Skeletal muscle tissue (tissue), 4 donors: ENCODE data around the gene AKAP7. TPM values are rescaled to one million over a fixed set of nuclear protein-coding genes. Genes with fewer than 3 reads are reported as not detected.
"Not testable (repeated sequence)": the region's sequence is repeated elsewhere in the genome, so short reads cannot be mapped to it uniquely, and the experiment has no call there.

Experiments used
- H3K27ac ChIP-seq: one replicate; pipeline ENCODE4 v1.7.0; 2013; ENCODE audit warnings: mild to moderate bottlenecking, low read depth, low read length, inconsistent platforms
- H3K27me3 ChIP-seq, 3 donors: one replicate each; pipeline ENCODE4 v1.7.0; 2013; ENCODE audit warnings: low read length in 3 of 3; ENCODE audit not compliant: control insufficient read depth in 3 of 3, insufficient read depth in 3 of 3
- H3K36me3 ChIP-seq, 3 donors: one replicate each; pipeline ENCODE4 v1.7.0; 2013; ENCODE audit warnings: low read length in 3 of 3; ENCODE audit not compliant: control insufficient read depth in 3 of 3, insufficient read depth in 3 of 3
- H3K4me1 ChIP-seq, 3 donors: one replicate each; pipeline ENCODE4 v1.7.0; 2013; ENCODE audit warnings: low read length in 3 of 3, mild to moderate bottlenecking in 3 of 3; ENCODE audit not compliant: control insufficient read depth in 3 of 3, insufficient read depth in 3 of 3
- H3K4me3 ChIP-seq, 3 donors: one replicate each; pipeline ENCODE4 v1.7.0; 2013; ENCODE audit warnings: low read length in 3 of 3
- H3K9ac ChIP-seq, 3 donors: one replicate each; pipeline ENCODE4 v1.7.0; 2013; ENCODE audit warnings: low read length in 3 of 3, mild to moderate bottlenecking in 3 of 3, moderate library complexity in 2 of 3, low read depth in 1 of 3
- H3K9me3 ChIP-seq, 3 donors: one replicate each; pipeline ENCODE4 v1.7.0; 2013; ENCODE audit warnings: low read length in 3 of 3; ENCODE audit not compliant: control insufficient read depth in 3 of 3
- total RNA-seq: library from RNA; depleted of rRNA; stranded (reverse); fragments of >200 nt; gene quantifications from one replicate; pipeline ENCODE4 v1.2.3, GENCODE V29; 2014
- donor health status: Osteomylitis.

The AKAP7 gene
- total RNA-seq, 1 donor from 2014 or later, result 43.3 TPM

DNA sequence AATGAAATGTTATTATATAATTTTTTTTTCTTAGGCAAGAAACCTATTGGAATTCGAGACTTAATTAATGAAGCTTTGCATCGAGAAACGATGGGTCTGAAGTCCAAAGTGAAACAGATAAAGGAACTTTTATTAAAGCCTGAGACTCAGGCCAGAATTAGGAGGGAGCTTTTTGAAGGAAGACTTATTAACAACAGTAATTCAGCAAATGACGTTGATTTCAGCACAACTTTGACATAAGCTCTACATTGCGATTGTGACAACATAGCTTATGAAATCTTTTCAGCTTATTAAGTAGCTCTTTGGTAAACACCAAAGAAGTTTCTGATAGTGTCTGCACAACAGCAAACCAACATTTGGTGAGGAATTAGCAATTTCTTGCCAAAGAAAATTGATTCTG lies 147.1 kb downstream of the AKAP7 start:
- no peaks in the 10 kb centered on the region for H3K9me3 ChIP-seq
- no peaks in the 10 kb centered on the region for H3K4me1 ChIP-seq
- no peak overlapping the region for H3K9ac ChIP-seq
- H3K36me3 ChIP-seq, result peaks cover 0 to 2% (median 0%) of the 10 kb centered on the region in 3 donors
- no peaks in the 10 kb centered on the region for H3K27me3 ChIP-seq
- H3K27ac ChIP-seq, result no peak overlapping the region
- H3K4me3 ChIP-seq, result no peak overlapping the region

- peaks cover 0 to 2% (median 0%) of the 10 kb centered on the region in 3 donors for H3K36me3 ChIP-seq
- H3K4me1 ChIP-seq, result no peaks in the 10 kb centered on the region
- no peak overlapping the region for H3K9ac ChIP-seq
- no peaks in the 10 kb centered on the region for H3K9me3 ChIP-seq
- no peaks in the 10 kb centered on the region for H3K27me3 ChIP-seq
- H3K27ac ChIP-seq, result no peak overlapping the region
- H3K4me3 ChIP-seq, result no peak overlapping the region
These were observed 148.4 kb downstream of the AKAP7 start for GRCh38 chr6:131283466-131284175.

- Histone ChIP-seq H3K4me1 (no peaks in the 10 kb centered on the region), H3K4me3 (no peak overlapping the region), H3K27me3 (no peaks in the 10 kb centered on the region), H3K36me3 (peaks cover 0 to 2% (median 0%) of the 10 kb centered on the region in 3 donors), H3K9ac (no peak overlapping the region), H3K9me3 (no peaks in the 10 kb centered on the region), H3K27ac (no peak overlapping the region)
These were observed 150.3 kb downstream of the AKAP7 start for GRCh38 chr6:131285548-131285947.

DNA sequence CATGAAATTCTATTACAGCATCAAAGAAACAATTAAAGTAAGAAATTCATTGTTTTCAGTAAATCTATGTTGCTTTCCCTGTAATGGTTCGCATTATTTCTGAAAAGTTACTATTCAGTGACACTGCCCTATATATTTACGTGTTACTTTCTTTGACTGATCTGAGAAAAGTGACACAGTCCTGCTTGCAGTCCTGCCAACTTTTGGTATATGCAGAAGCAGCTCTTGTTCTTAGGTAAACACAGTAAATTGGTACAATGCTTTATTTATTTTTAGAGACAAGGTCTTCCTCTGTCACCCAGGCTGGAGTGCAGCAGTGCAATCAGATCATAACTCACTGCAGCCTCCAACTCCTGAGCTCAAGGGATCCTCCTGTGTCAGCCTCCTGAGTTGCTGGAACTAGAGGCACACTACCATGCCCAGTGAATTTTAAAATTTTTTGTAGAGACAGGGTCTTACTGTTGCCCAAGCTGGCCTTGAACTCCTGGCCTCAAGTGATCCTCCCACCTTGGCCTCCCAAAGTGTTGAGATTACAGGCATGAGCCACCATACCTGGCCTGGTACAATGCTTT lies 151.3 kb downstream of the AKAP7 start:
- no peak overlapping the region for H3K27ac ChIP-seq
- H3K9ac ChIP-seq, result no peak overlapping the region
- no peaks in the 10 kb centered on the region for H3K27me3 ChIP-seq
- H3K36me3 ChIP-seq, result peaks cover 0 to 2% (median 0%) of the 10 kb centered on the region in 3 donors
- no peak overlapping the region for H3K4me3 ChIP-seq
- H3K4me1 ChIP-seq, result no peaks in the 10 kb centered on the region
- no peaks in the 10 kb centered on the region for H3K9me3 ChIP-seq

DNA sequence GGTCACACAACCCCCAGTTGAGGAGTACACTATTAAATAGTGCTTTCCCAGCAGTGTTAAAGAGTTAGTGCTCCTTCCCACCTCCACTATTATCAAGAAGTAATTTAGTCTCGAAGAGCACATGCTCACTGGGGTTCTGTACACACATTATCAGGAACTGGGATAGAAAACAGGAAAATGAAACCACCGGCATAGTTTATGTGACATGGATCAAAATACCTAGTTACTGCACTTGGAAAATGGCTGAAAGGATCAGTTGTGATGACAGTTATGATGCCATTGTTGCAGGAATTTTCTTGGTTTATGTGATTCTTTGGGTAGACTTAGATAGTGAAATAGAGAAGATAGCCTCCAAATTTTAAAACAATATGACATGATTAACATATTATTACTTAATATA lies 152.9 kb downstream of the AKAP7 start:
- Histone ChIP-seq H3K27ac (no peak overlapping the region), H3K4me1 (no peaks in the 10 kb centered on the region)

DNA sequence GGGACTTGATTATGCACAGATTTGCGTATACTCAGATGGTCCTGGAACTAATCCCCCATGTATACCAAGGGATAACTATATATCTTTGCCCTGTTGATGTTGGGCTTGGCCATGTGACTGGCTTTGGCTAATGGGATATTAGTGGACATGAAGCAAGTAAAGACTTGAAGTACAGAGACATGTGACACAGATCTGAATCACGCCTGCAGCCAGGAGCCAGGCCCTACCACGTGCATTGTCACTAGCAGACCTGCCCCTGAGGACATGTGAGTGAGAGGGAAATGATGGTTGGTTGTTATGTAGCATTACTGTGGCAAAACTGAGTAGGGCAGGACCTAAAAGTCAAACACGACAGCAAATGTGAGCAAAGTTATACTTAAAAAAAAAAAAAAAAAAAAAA lies 155.7 kb downstream of the AKAP7 start:
- no peak overlapping the region for H3K27ac ChIP-seq
- H3K4me1 ChIP-seq, result no peaks in the 10 kb centered on the region
- H3K4me3 ChIP-seq, result no peak overlapping the region
- no peaks in the 10 kb centered on the region for H3K9me3 ChIP-seq
- no peaks in the 10 kb centered on the region for H3K36me3 ChIP-seq
- H3K27me3 ChIP-seq, result no peaks in the 10 kb centered on the region
- no peak overlapping the region for H3K9ac ChIP-seq

More for the DNA sequence above, 152.9 kb downstream of the AKAP7 start:
- no peak overlapping the region for H3K9ac ChIP-seq
- H3K36me3 ChIP-seq, result peaks cover 0 to 2% (median 0%) of the 10 kb centered on the region in 3 donors
- H3K9me3 ChIP-seq, result no peaks in the 10 kb centered on the region
- no peaks in the 10 kb centered on the region for H3K27me3 ChIP-seq
- H3K4me3 ChIP-seq, result no peak overlapping the region

DNA sequence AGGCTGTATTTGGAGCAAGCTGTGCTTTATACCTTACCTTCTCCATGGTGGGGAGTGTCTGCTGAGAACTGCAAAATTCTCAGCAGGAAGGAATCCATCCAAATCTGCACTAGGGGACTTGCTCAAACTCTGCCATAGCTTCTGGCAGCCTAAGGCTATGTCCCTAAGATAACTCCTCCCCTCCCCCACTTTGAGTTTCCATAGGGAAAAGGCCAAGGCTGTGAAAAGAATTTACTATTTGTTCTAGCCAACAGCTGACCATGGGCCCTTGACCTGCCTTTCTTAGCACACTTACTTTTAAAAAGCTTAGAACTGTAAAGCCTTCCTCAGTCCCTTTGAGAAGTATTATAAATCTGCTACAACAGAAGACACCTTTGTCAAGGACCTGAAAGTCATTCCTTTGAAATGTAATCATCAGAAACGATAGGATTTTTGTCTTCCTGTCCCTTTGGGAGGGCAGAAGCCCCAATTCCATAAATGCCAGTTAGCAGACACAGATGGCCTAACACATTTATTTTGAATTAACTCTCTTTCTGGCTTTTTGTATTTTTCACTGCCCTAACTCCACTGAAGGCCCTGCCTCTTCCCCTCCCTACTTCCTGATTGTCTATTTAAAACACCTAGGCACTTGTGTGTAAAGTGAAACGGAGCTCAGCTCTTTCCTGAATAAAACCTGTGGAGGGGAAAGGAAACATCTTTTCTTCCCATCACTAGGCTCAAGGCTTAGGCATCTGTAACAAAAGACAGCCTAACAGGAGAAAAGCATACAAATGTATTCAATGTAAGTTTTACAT lies 157.1 kb downstream of the AKAP7 start:
- H3K27me3 ChIP-seq, result no peaks in the 10 kb centered on the region
- H3K9me3 ChIP-seq, result no peaks in the 10 kb centered on the region

GRCh38 chr6:131293472-131293911 lies 158.2 kb downstream of the AKAP7 start:
- no peaks in the 10 kb centered on the region for H3K36me3 ChIP-seq
- no peaks in the 10 kb centered on the region for H3K9me3 ChIP-seq
- no peaks in the 10 kb centered on the region for H3K27me3 ChIP-seq
- no peak overlapping the region for H3K9ac ChIP-seq
- H3K27ac ChIP-seq, result no peak overlapping the region
- H3K4me3 ChIP-seq, result no peak overlapping the region
- H3K4me1 ChIP-seq, result no peaks in the 10 kb centered on the region

More for the DNA sequence above, 157.1 kb downstream of the AKAP7 start:
- Histone ChIP-seq H3K4me3 (no peak overlapping the region), H3K36me3 (no peaks in the 10 kb centered on the region), H3K9ac (no peak overlapping the region), H3K27ac (no peak overlapping the region), H3K4me1 (no peaks in the 10 kb centered on the region)

- Histone ChIP-seq H3K9ac (no peak overlapping the region), H3K4me3 (no peak overlapping the region), H3K9me3 (no peaks in the 10 kb centered on the region), H3K27me3 (no peaks in the 10 kb centered on the region), H3K4me1 (no peaks in the 10 kb centered on the region), H3K36me3 (no peaks in the 10 kb centered on the region), H3K27ac (no peak overlapping the region)
These were observed 159.8 kb downstream of the AKAP7 start for GRCh38 chr6:131295081-131295480.

- not testable (repeated sequence) for H3K4me3 ChIP-seq, H3K4me1 ChIP-seq, H3K9me3 ChIP-seq, H3K27ac ChIP-seq, H3K36me3 ChIP-seq, H3K9ac ChIP-seq, H3K27me3 ChIP-seq
These were observed 165.6 kb downstream of the AKAP7 start for GRCh38 chr6:131300826-131301225.
